Measurements from ENCODE around the gene BSG.
A peak's percentile ranks its signal among the peaks of the same experiment; 100 is the strongest.

Gene BSG

GRCh38 chr19:540867-541637, 31.3 kb upstream of the BSG start:
- DNase-seq (ENCODE audit: low spot score), result no peak

- DNase-seq (ENCODE audit: low spot score), result no peak
These were observed 30.7 kb upstream of the BSG start for GRCh38 chr19:541699-542098.

- no peak for DNase-seq (ENCODE audit: low spot score)
These were observed 30.1 kb upstream of the BSG start for GRCh38 chr19:542173-542866.

GRCh38 chr19:543910-544608, 28.3 kb upstream of the BSG start, which contains the start of gene GZMM:
Gene GZMM, plus strand, starts transcription at chr19:544053. Its CDS starts 19 bp downstream, at chr19:544072.
- DNase-seq (ENCODE audit: low spot score), result no peak

- no peak for DNase-seq (ENCODE audit: low spot score)
These were observed 25.3 kb upstream of the BSG start for GRCh38 chr19:547117-547516.

- DNase-seq (ENCODE audit: low spot score), result no peak
These were observed 24.3 kb upstream of the BSG start for GRCh38 chr19:547836-548720.

GRCh38 chr19:548886-549830, 23.2 kb upstream of the BSG start:
- DNase-seq (ENCODE audit: low spot score), result no peak

- DNase-seq (ENCODE audit: low spot score), result no peak
These were observed 17.6 kb upstream of the BSG start for GRCh38 chr19:554817-555216.

- no peak for DNase-seq (ENCODE audit: low spot score)
These were observed 17.0 kb upstream of the BSG start for GRCh38 chr19:555474-555808.

- no peak for DNase-seq (ENCODE audit: low spot score)
These were observed 15.6 kb upstream of the BSG start for GRCh38 chr19:556611-557382.

- DNase-seq (ENCODE audit: low spot score), result no peak
These were observed 13.5 kb upstream of the BSG start for GRCh38 chr19:558770-559439.

GRCh38 chr19:560121-560520, 12.3 kb upstream of the BSG start:
- DNase-seq (ENCODE audit: low spot score), result no peak

GRCh38 chr19:566403-566802, 6.0 kb upstream of the BSG start:
- peak; percentile 84 for DNase-seq (ENCODE audit: low spot score)

- DNase-seq (ENCODE audit: low spot score), result no peak
These were observed 5.6 kb upstream of the BSG start for GRCh38 chr19:566844-567243.

- DNase-seq (ENCODE audit: low spot score), result no peak
These were observed 5.0 kb upstream of the BSG start for GRCh38 chr19:567296-567900.

- no peak for DNase-seq (ENCODE audit: low spot score)
These were observed 2.1 kb upstream of the BSG start for GRCh38 chr19:570251-570686.

- DNase-seq (ENCODE audit: low spot score), result peak; percentile 87
These were observed 1.3 kb upstream of the BSG start for GRCh38 chr19:570937-571565.

GRCh38 chr19:571566-571974, 826 bp upstream of the BSG start:
- DNase-seq (ENCODE audit: low spot score), result peak; percentile 71

All from HuH-7.5 (cell line).